ENCODE measurements around the gene DPP6.
"Not testable (repeated sequence)": the region's sequence is repeated elsewhere in the genome, so short reads cannot be mapped to it uniquely, and the experiment has no call there.

GRCh38 chr7:154052530-154053252 lies 493 bp downstream of the DPP6 start:
- TF ChIP-seq CTCF (conservative IDR thresholded peaks at IDR 0.05); EZH2 (IDR thresholded peaks at IDR 0.05; ENCODE audit: low read depth): not testable (repeated sequence)
